ENCODE measurements around the gene LMX1A. TPM values are rescaled to one million over a fixed set of nuclear protein-coding genes. Genes with fewer than 3 reads are reported as not detected.

LMX1A gene
- total and polyA plus RNA-seq, 2 donors from 2014 or later: not detected

GRCh38 chr1:165375623-165376022, 19.1 kb upstream of the LMX1A start:
- FAIRE-seq (no peak), DNase-seq (peak in 1 of 5 donors; percentile 22)
- H3K4me1 ChIP-seq (ENCODE audit: control insufficient read depth in 2 of 3, insufficient read depth in 2 of 3, low read depth in 1 of 3, low read length in 3 of 3): no peaks in the 10 kb centered on the region
- H3K27ac ChIP-seq (ENCODE audit: low read depth in 2 of 2, low read length in 2 of 2): peak overlapping the region; percentile 43 to 59
- peak overlapping the region in 2 of 3 donors; percentile 50 for H3K4me3 ChIP-seq (ENCODE audit: low read length in 3 of 3)
- intact Hi-C loops (cut with DNase I): no loop called here
- TF ChIP-seq CTCF (IDR thresholded peaks at IDR 0.05; ENCODE audit: borderline replicate concordance, extremely low read depth, insufficient read depth): no peak
- peak overlapping the region in 1 of 3 donors; percentile 23 for H3K9ac ChIP-seq (ENCODE audit: low read length in 3 of 3)
- no peaks in the 10 kb centered on the region for H3K9me3 ChIP-seq (ENCODE audit: control insufficient read depth in 2 of 3, insufficient read depth in 1 of 3, low read length in 3 of 3)
- H3K27me3 ChIP-seq (ENCODE audit: control insufficient read depth, insufficient read depth, low read length): no peaks in the 10 kb centered on the region
- no peaks in the 10 kb centered on the region for H3K36me3 ChIP-seq (ENCODE audit: control insufficient read depth in 2 of 3, insufficient read depth in 3 of 3, low read length in 3 of 3)

GRCh38 chr1:165371588-165372225, 15.2 kb upstream of the LMX1A start:
- no peak for TF ChIP-seq CTCF (IDR thresholded peaks at IDR 0.05; ENCODE audit: borderline replicate concordance, extremely low read depth, insufficient read depth)
- Histone ChIP-seq H3K36me3 (ENCODE audit: control insufficient read depth in 2 of 3, insufficient read depth in 3 of 3, low read length in 3 of 3) (no peaks in the 10 kb centered on the region), H3K27ac (ENCODE audit: low read depth in 2 of 2, low read length in 2 of 2) (no peak overlapping the region), H3K9me3 (ENCODE audit: control insufficient read depth in 2 of 3, insufficient read depth in 1 of 3, low read length in 3 of 3) (no peaks in the 10 kb centered on the region), H3K4me3 (ENCODE audit: low read length in 3 of 3) (no peak overlapping the region), H3K27me3 (ENCODE audit: control insufficient read depth, insufficient read depth, low read length) (no peaks in the 10 kb centered on the region), H3K9ac (ENCODE audit: low read length in 3 of 3) (no peak overlapping the region), H3K4me1 (ENCODE audit: control insufficient read depth in 2 of 3, insufficient read depth in 2 of 3, low read depth in 1 of 3, low read length in 3 of 3) (no peaks in the 10 kb centered on the region)
- intact Hi-C loops (cut with DNase I): no loop called here
- DNase-seq (peak in 1 of 5 donors; percentile 8), FAIRE-seq (no peak)

- Histone ChIP-seq H3K9ac (ENCODE audit: low read length in 3 of 3) (no peak overlapping the region), H3K36me3 (ENCODE audit: control insufficient read depth in 2 of 3, insufficient read depth in 3 of 3, low read length in 3 of 3) (no peaks in the 10 kb centered on the region), H3K27ac (ENCODE audit: low read depth in 2 of 2, low read length in 2 of 2) (no peak overlapping the region), H3K27me3 (ENCODE audit: control insufficient read depth, insufficient read depth, low read length) (no peaks in the 10 kb centered on the region), H3K4me3 (ENCODE audit: low read length in 3 of 3) (no peak overlapping the region), H3K4me1 (ENCODE audit: control insufficient read depth in 2 of 3, insufficient read depth in 2 of 3, low read depth in 1 of 3, low read length in 3 of 3) (no peaks in the 10 kb centered on the region), H3K9me3 (ENCODE audit: control insufficient read depth in 2 of 3, insufficient read depth in 1 of 3, low read length in 3 of 3) (no peaks in the 10 kb centered on the region)
- DNase-seq (peak; percentile 61 to 81 (median 63)), FAIRE-seq (no peak)
- intact Hi-C loops (cut with DNase I): no loop called here
- peak; percentile 86 for TF ChIP-seq CTCF (IDR thresholded peaks at IDR 0.05; ENCODE audit: borderline replicate concordance, extremely low read depth, insufficient read depth)
Measured at GRCh38 chr1:165369255-165369848, 12.8 kb upstream of the LMX1A start.

All from kidney (tissue), 14 donors.